HL-60 (cell line): ENCODE measurements around the gene LARP7.

Source experiments
- CTCF ChIP-seq: IDR thresholded peaks from one replicate; pipeline ENCODE4 v1.5.1; 2011; ENCODE audit warnings: low read length, control low read depth, inconsistent platforms; ENCODE audit not compliant: insufficient read depth
- GABPA ChIP-seq: IDR thresholded peaks from 2 replicates; pipeline ENCODE4 v1.6.1; 2012; ENCODE audit warnings: low read depth
- POLR2AphosphoS5 ChIP-seq: IDR thresholded peaks from 2 replicates; pipeline ENCODE4 v1.6.1; 2012; ENCODE audit warnings: low read depth
- REST ChIP-seq: IDR thresholded peaks from 2 replicates; pipeline ENCODE4 v1.6.1; 2012; ENCODE audit warnings: low read depth; ENCODE audit not compliant: insufficient replicate concordance
- SPI1 ChIP-seq: IDR thresholded peaks from 2 replicates; pipeline ENCODE4 v1.6.1; 2012; ENCODE audit warnings: low read depth, mild to moderate bottlenecking, borderline replicate concordance

GRCh38 chr4:112637552-112637866 lies 566 bp downstream of the LARP7 start:
- TF ChIP-seq CTCF (no peak), POLR2AphosphoS5 (no peak), REST (no peak), SPI1 (no peak), GABPA (no peak)
